ENCODE results near the gene COL19A1.

The COL19A1 gene

GRCh38 chr6:70099732-70100131, 233.4 kb downstream of the COL19A1 start:
- H3K27ac ChIP-seq = no peak overlapping the region
- TF ChIP-seq CTCF (IDR thresholded peaks at IDR 0.05) = no peak
- no peak for TF ChIP-seq ZFX (IDR thresholded peaks at IDR 0.05; ENCODE audit: borderline replicate concordance)

GRCh38 chr6:70103798-70104197, 237.4 kb downstream of the COL19A1 start:
- TF ChIP-seq ZFX (IDR thresholded peaks at IDR 0.05; ENCODE audit: borderline replicate concordance) (no peak), CTCF (IDR thresholded peaks at IDR 0.05) (peak; percentile 77)
- no peak overlapping the region for H3K27ac ChIP-seq

- TF ChIP-seq ZFX (IDR thresholded peaks at IDR 0.05; ENCODE audit: borderline replicate concordance) = no peak
- peak; percentile 79 for TF ChIP-seq CTCF (IDR thresholded peaks at IDR 0.05)
- no peak overlapping the region for H3K27ac ChIP-seq
These were observed 241.7 kb downstream of the COL19A1 start for GRCh38 chr6:70107852-70108629.

GRCh38 chr6:70110126-70111022, 244.0 kb downstream of the COL19A1 start:
- no peak overlapping the region for H3K27ac ChIP-seq
- no peak for TF ChIP-seq CTCF (IDR thresholded peaks at IDR 0.05)
- no peak for TF ChIP-seq ZFX (IDR thresholded peaks at IDR 0.05; ENCODE audit: borderline replicate concordance)

GRCh38 chr6:70111737-70112136, 245.4 kb downstream of the COL19A1 start:
- TF ChIP-seq CTCF (IDR thresholded peaks at IDR 0.05) (no peak), ZFX (IDR thresholded peaks at IDR 0.05; ENCODE audit: borderline replicate concordance) (no peak)
- no peak overlapping the region for H3K27ac ChIP-seq

GRCh38 chr6:70112716-70113115, 246.4 kb downstream of the COL19A1 start:
- H3K27ac ChIP-seq = no peak overlapping the region
- TF ChIP-seq CTCF (IDR thresholded peaks at IDR 0.05) (no peak), ZFX (IDR thresholded peaks at IDR 0.05; ENCODE audit: borderline replicate concordance) (no peak)

- H3K27ac ChIP-seq = no peak overlapping the region
- no peak for TF ChIP-seq ZFX (IDR thresholded peaks at IDR 0.05; ENCODE audit: borderline replicate concordance)
- TF ChIP-seq CTCF (IDR thresholded peaks at IDR 0.05) = no peak
These were observed 246.8 kb downstream of the COL19A1 start for GRCh38 chr6:70113171-70113570.
